IPS DF 6.9 (cell line): ENCODE results near the gene SNRK.

Source experiments
- DNase-seq: peaks from one replicate; pipeline ENCODE4 v3.0.0-alpha.2; 2013; ENCODE audit warnings: low read depth, low spot score
- H3K27ac ChIP-seq: one replicate; pipeline ENCODE4 v1.5.1; 2013; ENCODE audit warnings: low read length, control low read depth
- H3K27me3 ChIP-seq: 2 replicates; pipeline ENCODE4 v1.6.1; 2013; ENCODE audit warnings: mild to moderate bottlenecking, low read length; ENCODE audit not compliant: control insufficient read depth, insufficient read depth
- H3K36me3 ChIP-seq: 2 replicates; pipeline ENCODE4 v1.6.1; 2013; ENCODE audit warnings: low read length; ENCODE audit not compliant: control insufficient read depth, insufficient read depth
- H3K4me1 ChIP-seq: 2 replicates; pipeline ENCODE4 v1.6.1; 2013; ENCODE audit warnings: low read length; ENCODE audit not compliant: control insufficient read depth, insufficient read depth
- H3K4me3 ChIP-seq: 2 replicates; pipeline ENCODE4 v1.5.1; 2013; ENCODE audit warnings: mild to moderate bottlenecking, low read length
- H3K9me3 ChIP-seq: 2 replicates; pipeline ENCODE4 v1.6.1; 2013; ENCODE audit warnings: low read length, inconsistent platforms; ENCODE audit not compliant: control insufficient read depth, insufficient read depth
- WGBS: extraction: QIAGEN DNeasy Blood & Tissue Kit; methylation state at CpG from one replicate; pipeline ENCODE4 v1.1.7; 2013; ENCODE audit warnings: mixed read lengths, missing lambda C conversion rate; ENCODE audit not compliant: insufficient read length, insufficient coverage; 5-methylcytosine and 5-hydroxymethylcytosine counted together

SNRK gene

GRCh38 chr3:43253294-43253693 is 33.0 kb upstream of the SNRK start:
- 0 out of 2 replicates have a peak, but pooled peaks cover 1% of the 10 kb centered on the region for H3K4me1 ChIP-seq
- no peaks in the 10 kb centered on the region for H3K27me3 ChIP-seq
- H3K36me3 ChIP-seq = no peaks in the 10 kb centered on the region
- H3K4me3 ChIP-seq = no peak overlapping the region
- no peaks in the 10 kb centered on the region for H3K9me3 ChIP-seq
- no CpG with 5 or more reads among the region's 4 CpGs for WGBS
- no peak for DNase-seq
- H3K27ac ChIP-seq = no peak overlapping the region

- Histone ChIP-seq H3K27me3 (no peaks in the 10 kb centered on the region), H3K36me3 (no peaks in the 10 kb centered on the region), H3K4me1 (0 out of 2 replicates have a peak, but pooled peaks cover 1% of the 10 kb centered on the region), H3K4me3 (no peak overlapping the region), H3K9me3 (no peaks in the 10 kb centered on the region), H3K27ac (no peak overlapping the region)
- no peak for DNase-seq
- no CpG with 5 or more reads among the region's 1 CpG for WGBS
These were observed 32.2 kb upstream of the SNRK start for GRCh38 chr3:43254125-43254524.

- H3K27me3 ChIP-seq = no peaks in the 10 kb centered on the region
- no peaks in the 10 kb centered on the region for H3K9me3 ChIP-seq
- no peaks in the 10 kb centered on the region for H3K36me3 ChIP-seq
- 0 out of 2 replicates have a peak, but pooled peaks cover 1% of the 10 kb centered on the region for H3K4me1 ChIP-seq
- H3K4me3 ChIP-seq = no peak overlapping the region
- WGBS = no CpG with 5 or more reads among the region's 2 CpGs
- no peak overlapping the region for H3K27ac ChIP-seq
- no peak for DNase-seq
These were observed 30.7 kb upstream of the SNRK start for GRCh38 chr3:43255662-43256061.

GRCh38 chr3:43256714-43257461 is 29.5 kb upstream of the SNRK start:
- Histone ChIP-seq H3K9me3 (no peaks in the 10 kb centered on the region), H3K27ac (no peak overlapping the region), H3K36me3 (no peaks in the 10 kb centered on the region), H3K4me1 (no peaks in the 10 kb centered on the region), H3K4me3 (no peak overlapping the region), H3K27me3 (no peaks in the 10 kb centered on the region)
- no CpG with 5 or more reads among the region's 1 CpG for WGBS
- DNase-seq = no peak

- no peak overlapping the region for H3K27ac ChIP-seq
- no peaks in the 10 kb centered on the region for H3K9me3 ChIP-seq
- H3K4me3 ChIP-seq = no peak overlapping the region
- H3K36me3 ChIP-seq = no peaks in the 10 kb centered on the region
- DNase-seq = no peak
- no peaks in the 10 kb centered on the region for H3K4me1 ChIP-seq
- WGBS = no CpG with 5 or more reads among the region's 2 CpGs
- no peaks in the 10 kb centered on the region for H3K27me3 ChIP-seq
These were observed 28.5 kb upstream of the SNRK start for GRCh38 chr3:43257850-43258249.

- no peaks in the 10 kb centered on the region for H3K27me3 ChIP-seq
- no peak overlapping the region for H3K27ac ChIP-seq
- no peaks in the 10 kb centered on the region for H3K9me3 ChIP-seq
- H3K4me3 ChIP-seq = no peak overlapping the region
- H3K4me1 ChIP-seq = no peaks in the 10 kb centered on the region
- no peaks in the 10 kb centered on the region for H3K36me3 ChIP-seq
- no peak for DNase-seq
- no CpG with 5 or more reads among the region's 2 CpGs for WGBS
These were observed 26.7 kb upstream of the SNRK start for GRCh38 chr3:43259626-43260025.

GRCh38 chr3:43260412-43260811 is 25.9 kb upstream of the SNRK start:
- Histone ChIP-seq H3K4me1 (no peaks in the 10 kb centered on the region), H3K36me3 (no peaks in the 10 kb centered on the region), H3K27ac (no peak overlapping the region), H3K27me3 (no peaks in the 10 kb centered on the region), H3K4me3 (no peak overlapping the region), H3K9me3 (no peaks in the 10 kb centered on the region)
- no CpG with 5 or more reads among the region's 1 CpG for WGBS
- DNase-seq = no peak

- H3K4me1 ChIP-seq = no peaks in the 10 kb centered on the region
- no peak overlapping the region for H3K27ac ChIP-seq
- H3K9me3 ChIP-seq = no peaks in the 10 kb centered on the region
- DNase-seq = no peak
- H3K4me3 ChIP-seq = no peak overlapping the region
- H3K36me3 ChIP-seq = no peaks in the 10 kb centered on the region
- no peaks in the 10 kb centered on the region for H3K27me3 ChIP-seq
- WGBS = no CpG with 5 or more reads among the region's 4 CpGs
These were observed 24.1 kb upstream of the SNRK start for GRCh38 chr3:43262194-43262593.

GRCh38 chr3:43266451-43266850 is 19.9 kb upstream of the SNRK start:
- Histone ChIP-seq H3K27me3 (no peaks in the 10 kb centered on the region), H3K4me3 (no peak overlapping the region), H3K36me3 (no peaks in the 10 kb centered on the region), H3K27ac (no peak overlapping the region), H3K4me1 (no peaks in the 10 kb centered on the region), H3K9me3 (no peaks in the 10 kb centered on the region)
- WGBS = no CpG with 5 or more reads among the region's 3 CpGs
- no peak for DNase-seq

GRCh38 chr3:43266995-43267394 is 19.3 kb upstream of the SNRK start:
- Histone ChIP-seq H3K9me3 (no peaks in the 10 kb centered on the region), H3K4me3 (no peak overlapping the region), H3K36me3 (no peaks in the 10 kb centered on the region), H3K4me1 (no peaks in the 10 kb centered on the region), H3K27me3 (no peaks in the 10 kb centered on the region), H3K27ac (no peak overlapping the region)
- WGBS = no CpG with 5 or more reads among the region's 1 CpG
- DNase-seq = no peak

GRCh38 chr3:43268636-43269035 is 17.7 kb upstream of the SNRK start:
- DNase-seq = no peak
- no peaks in the 10 kb centered on the region for H3K36me3 ChIP-seq

More at GRCh38 chr3:43268636-43269035, 17.7 kb upstream of the SNRK start:
- no CpG with 5 or more reads among the region's 1 CpG for WGBS
- Histone ChIP-seq H3K9me3 (no peaks in the 10 kb centered on the region), H3K4me1 (no peaks in the 10 kb centered on the region), H3K27me3 (no peaks in the 10 kb centered on the region), H3K27ac (no peak overlapping the region), H3K4me3 (no peak overlapping the region)
